Measurements from ENCODE around the gene JCAD.
"Not testable (repeated sequence)": the region's sequence is repeated elsewhere in the genome, so short reads cannot be mapped to it uniquely, and the experiment has no call there.

The JCAD gene

DNA sequence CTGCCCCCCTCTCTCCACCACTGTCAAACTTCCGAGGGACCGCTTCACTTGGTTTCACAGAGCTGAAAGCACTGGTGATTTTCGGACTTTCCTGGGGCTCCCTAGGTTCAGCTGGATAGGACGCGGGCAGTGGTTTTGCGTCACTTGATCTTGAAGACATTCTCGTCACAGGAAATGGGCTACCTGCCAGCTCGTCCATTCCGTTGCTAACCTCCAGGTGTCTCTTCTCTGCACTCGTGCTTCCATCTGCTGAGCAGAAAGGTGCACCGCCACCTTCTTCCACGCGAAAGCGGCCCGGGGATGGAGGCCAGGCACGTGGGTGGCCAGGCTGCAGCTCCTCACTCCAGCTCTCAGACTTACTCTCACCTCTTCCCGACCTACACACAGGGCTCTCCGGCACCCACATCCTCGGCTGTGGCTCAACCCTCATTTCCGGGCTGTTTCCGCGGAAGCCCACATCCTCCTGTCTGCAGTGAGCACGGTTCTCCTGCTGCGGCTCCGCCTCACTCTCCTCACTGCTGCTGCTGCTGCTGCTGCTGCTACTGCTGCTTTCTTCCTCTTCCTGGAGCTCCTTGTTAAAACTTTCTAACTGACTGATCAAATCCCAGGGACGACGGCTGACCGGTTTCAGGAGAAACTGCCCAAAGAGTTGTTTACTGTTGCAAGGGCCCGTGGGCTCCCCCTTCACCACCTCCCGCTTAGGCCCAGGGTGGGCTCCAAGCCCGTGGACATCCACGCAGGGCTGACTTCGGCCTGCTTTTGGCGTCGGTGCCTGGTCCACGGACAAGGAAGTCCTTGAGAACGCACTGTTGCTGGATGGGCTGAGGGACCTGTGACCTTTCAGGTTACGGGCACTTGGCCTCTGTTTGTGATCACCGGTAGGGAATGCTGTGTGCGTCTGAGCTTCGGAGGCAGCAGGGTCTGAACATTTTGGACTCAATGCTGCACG lies 32.1 kb downstream of the JCAD start:
- no peak for DNase-seq (ENCODE audit: low read depth, low spot score)

DNA sequence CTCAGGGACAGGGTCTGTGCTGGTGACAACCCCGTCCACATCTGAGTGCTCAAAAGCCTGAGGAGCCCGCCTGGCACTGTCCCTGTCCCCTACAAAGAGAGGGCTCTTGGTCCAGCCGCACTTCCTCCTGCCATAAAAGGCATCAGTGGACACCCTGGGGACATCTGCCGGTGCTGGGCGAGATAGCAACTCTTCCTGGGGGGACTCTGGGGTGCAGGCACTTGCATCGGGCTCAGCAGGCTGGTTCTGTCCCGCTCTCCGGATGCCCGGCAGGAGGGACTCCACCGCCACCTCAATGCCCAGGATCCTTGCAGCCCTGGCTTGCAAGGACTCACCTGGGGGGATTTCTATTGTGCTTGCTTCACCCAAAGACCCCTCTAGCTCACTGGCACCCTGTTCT lies 32.8 kb downstream of the JCAD start:
- no peak for DNase-seq (ENCODE audit: low read depth, low spot score)

DNA sequence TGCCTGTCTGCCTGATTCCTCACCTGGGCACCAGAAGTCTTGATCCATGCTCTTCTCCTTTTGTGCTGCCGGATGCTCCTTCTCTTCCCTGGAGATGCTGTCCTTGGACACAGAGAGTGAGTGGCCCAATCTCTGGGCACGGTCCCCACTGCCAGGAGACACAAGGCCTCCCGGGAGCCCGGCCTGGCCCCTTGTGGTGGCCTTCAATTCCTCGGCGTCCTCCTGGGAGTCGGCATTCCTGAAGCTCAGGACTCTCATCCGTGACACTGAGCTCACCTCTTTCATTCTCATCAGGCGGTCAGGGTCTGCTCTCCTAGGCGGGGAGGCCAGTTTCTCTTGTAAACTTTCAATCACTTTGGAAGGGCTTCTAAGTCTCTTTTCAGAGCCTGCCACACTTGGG lies 33.3 kb downstream of the JCAD start:
- no peak for DNase-seq (ENCODE audit: low read depth, low spot score)

DNA sequence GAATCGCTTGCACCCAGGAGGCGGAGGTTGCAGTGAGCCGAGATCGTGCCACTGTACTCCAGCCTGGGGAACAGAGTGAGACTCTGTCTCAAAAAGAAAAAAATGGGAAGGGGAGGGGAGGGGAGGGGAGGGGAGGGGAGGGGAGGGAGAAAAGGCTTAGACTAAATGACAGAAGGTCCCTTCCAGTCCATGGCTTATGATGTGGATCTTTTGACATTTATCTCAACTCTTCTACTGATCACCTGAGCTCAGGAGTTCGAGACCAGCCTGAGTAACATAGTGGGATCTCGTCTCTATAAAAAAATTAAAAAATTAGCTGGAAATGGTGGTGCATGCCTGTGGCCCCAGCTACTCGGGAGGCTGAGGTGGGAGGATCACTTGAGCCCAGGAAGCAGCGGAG lies 34.0 kb downstream of the JCAD start:
- not testable (repeated sequence) for DNase-seq (ENCODE audit: low read depth, low spot score)

DNA sequence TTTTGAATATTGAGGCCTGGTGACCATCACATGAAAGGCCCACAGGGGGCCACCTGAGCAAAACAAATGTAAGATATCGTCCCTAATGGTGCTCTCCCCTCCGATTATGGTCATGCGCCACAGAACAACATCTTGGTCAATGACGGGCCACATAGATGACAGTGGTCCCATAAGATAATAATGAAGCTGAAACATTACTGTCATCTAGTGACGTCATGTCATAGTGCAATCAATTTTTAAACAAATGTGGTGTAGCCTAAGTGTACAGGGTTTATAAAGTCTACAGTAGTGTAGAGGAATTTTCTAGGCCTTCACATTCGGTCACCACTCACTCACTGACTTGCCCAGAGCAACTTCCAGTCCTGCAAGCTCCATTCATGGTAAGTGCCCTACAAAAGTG lies 36.8 kb downstream of the JCAD start:
- DNase-seq (ENCODE audit: low read depth, low spot score) = no peak

DNA sequence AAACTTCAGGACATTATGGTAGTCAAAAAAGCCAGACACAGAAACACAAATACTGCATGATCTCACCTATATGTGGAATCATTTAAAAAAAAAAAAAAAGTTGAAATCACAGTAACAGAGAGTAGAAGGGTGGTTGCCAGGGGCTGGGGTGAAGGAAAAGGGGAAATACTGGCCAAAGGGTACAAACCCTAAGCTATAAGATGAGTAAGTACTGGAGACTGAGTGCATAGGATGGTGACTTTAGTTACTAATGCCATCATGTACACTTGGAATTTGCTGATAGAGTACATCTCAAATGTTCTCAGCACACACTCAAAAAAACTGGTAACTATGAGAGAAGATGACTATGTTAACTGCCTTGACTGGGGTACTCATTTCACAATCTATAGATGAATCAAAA lies 39.9 kb downstream of the JCAD start:
- no peak for DNase-seq (ENCODE audit: low read depth, low spot score)

DNA sequence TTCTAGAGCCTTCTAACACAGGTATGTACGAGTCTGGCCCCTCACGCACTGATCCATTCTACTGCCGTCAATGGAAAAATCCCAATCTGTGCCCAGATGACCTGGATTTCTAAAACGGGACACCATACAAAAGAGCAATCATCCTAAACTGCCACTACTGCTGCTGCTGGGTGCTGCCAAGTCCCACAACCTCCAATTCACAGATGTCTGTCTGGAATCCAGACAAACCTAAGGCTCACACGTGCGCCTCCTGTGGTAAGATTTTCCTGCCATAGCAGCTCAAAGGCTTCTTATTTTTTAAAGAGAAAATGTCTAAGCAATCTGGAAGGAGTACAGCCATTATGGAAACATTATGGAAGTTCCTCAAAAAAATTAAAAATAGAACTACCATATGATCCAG lies 40.9 kb downstream of the JCAD start:
- no peak for DNase-seq (ENCODE audit: low read depth, low spot score)

DNA sequence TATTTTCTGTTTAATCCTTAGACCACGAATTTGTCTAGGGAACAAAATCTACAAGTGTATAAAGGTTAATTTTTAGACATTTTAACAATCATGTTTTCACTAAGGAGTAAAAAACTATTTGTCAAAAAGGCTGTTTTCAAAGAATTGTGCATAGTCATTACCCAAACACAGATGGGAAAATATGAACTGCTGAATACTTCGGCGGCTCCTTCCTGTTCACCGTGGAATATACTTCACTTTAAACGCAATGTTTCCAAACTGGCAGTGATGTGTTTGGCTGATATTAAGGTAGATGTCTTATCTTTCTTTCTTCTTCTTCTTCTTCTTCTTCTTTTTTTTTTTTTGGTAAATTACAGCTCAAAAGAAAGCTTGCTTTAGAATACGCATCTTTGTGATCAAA lies 41.4 kb downstream of the JCAD start:
- no peak for DNase-seq (ENCODE audit: low read depth, low spot score)

DNA sequence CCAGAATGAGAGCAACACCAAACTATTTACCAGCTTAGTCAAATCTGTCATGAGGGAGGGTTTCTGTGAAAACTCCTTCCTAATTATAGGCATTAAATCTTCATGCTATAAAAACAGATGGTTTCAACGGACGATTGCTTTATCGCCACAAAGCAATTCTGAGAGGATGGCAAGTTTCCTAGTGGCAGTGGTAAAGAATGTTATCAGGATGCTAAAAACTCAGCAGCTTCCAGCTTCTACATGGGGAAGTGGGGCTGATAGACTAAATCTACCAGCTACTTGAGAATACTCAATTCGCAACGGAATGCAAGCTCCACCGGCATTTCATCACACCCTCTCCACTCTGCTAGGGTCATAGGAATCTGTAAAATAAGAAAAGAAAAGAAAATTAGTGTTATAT lies 41.8 kb downstream of the JCAD start:
- no peak for DNase-seq (ENCODE audit: low read depth, low spot score)

DNA sequence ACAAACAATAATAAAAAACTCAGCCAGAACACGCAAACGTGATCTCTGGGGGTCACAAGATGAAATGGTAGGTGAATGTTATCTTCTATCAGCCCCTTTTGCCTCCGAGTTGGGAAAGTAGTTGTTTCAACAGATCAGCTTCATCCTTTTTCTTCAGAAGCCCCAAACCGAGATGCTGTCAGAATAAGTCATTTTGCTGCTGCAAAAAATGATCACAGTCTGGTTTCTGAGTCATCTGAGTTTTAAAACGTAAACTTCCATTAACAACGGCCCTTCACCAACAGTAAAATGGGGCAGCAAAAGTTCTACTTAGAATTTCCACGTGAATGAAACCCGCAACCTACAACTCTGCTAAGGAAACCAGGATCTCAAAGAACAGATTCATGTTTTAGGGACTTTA lies 44.9 kb downstream of the JCAD start:
- no peak for DNase-seq (ENCODE audit: low read depth, low spot score)

DNA sequence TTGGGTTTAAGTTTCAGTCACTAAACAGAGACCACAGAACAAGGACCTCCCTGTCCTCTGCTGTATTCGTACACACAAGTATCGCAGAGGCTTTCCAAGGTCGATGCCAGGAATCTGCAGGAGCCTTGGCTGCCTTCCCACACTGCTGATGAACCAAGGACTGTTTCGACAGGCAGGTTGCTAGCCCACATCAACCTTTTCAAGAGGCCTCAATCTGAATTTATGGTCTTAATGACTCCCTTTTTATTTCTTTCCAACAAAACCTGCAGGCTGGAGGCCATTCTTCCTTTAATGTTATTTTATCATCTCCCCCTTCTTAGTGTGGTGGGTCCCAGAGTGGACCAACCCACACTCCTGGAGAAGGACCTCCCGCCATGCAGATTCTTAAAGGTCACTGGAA lies 45.6 kb downstream of the JCAD start:
- DNase-seq (ENCODE audit: low read depth, low spot score) = peak; percentile 57

DNA sequence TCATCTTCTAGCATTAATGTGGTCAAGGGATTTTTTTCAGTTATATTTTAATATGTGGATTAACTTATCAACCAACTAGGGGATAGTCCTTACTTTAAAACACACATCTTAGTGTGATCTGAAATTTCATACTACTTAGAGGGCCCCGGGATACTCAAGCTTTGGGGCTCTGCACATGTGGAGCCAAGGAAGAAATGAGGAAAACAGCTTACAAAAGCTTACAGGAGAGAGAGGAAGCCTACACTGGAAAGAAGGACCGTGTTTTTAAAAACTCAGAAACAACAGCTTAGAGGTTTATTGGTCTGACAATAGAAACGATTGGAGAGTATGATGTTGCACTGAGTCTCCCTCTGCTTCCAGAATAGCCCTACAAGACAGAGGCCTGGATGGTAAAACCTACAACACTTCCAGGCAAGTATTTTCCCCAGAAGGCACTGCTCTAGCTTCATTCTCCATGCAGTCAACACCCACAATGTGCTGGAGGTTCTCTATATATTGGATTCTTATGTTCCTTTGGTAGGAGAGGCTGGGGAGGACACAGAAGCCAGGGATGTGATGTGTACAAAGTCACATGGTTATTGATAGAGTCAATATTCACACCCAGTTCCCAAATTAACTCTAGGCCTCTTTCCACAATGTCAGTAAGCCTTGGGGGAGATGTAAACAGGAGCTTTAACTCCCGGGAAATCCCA lies 47.3 kb downstream of the JCAD start:
- DNase-seq (ENCODE audit: low read depth, low spot score) = no peak

DNA sequence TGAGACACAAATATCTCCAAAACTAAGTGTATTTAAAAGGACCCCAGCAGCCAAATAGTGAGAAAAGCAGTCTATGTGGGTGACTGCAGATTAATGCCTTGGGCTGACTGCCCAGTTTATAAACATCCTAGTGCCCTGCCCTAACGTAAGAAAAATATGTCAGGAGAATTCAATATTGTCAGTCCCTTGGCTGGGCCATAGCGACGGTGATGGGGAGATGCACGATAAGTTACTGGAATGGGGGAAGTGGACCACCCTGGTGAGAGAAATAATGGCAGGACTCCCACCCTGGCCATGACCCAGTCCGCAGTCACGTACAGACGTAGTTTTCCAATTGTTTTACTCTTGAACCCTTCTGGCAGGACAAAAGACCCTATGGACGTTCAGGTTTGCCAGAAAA lies 48.0 kb downstream of the JCAD start:
- no peak for DNase-seq (ENCODE audit: low read depth, low spot score)

DNA sequence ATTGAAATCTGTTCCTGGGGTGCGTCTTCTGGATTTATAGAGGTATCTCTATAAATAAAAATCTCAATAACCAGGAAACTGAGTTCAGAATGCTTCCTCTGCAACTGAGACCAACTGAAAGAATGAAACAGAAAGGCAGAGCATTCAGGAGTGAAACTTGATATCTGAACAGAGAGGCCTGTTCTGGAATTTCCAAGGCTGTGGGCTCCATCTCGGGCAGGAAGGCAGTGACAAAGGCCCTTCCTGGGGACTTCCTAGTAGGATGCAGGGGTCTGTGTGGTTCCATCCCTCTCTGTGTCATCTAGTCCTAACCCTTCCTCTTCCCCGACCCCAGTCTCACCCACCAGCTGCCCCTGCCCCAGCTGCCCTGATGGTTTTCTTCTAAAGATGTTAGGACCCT lies 52.0 kb downstream of the JCAD start:
- no peak for DNase-seq (ENCODE audit: low read depth, low spot score)

DNA sequence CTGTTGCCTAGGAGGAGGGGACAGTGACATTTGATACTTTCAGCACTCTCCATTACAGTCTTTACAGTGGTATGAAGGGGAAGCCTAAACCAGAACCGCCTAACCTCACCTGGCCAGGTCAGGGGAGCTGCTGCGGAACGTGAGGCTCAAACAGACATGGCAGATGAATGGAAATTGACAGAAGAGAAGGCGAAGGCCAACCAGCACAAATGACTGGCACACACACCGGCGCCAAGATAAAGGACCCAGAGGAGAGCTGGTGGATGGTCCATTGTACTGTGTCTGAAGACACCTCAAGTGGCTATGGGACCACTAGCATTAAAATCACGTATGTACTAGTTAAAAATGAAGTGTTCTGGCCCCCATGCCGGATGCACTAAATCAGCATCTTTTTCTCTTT lies 53.0 kb downstream of the JCAD start:
- DNase-seq (ENCODE audit: low read depth, low spot score) = no peak

DNA sequence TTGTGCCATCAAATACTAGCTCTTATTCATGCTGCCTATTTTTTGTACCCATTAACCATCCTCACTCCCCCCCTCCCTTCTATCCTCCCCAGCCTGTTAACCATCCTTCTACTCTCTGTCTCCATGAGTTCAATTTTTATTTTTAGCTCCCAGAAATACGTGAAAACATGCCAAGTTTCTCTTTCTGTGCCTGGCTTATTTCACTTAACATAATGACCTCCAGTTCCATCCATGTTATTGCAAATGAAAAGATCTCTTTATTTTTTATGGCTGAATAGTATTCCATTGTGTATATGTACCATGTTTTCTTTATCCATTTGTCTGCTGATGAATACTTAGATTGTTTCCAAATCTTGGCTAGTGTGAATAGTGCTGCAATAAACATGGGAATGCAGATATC lies 54.3 kb downstream of the JCAD start:
- DNase-seq (ENCODE audit: low read depth, low spot score) = not testable (repeated sequence)

DNA sequence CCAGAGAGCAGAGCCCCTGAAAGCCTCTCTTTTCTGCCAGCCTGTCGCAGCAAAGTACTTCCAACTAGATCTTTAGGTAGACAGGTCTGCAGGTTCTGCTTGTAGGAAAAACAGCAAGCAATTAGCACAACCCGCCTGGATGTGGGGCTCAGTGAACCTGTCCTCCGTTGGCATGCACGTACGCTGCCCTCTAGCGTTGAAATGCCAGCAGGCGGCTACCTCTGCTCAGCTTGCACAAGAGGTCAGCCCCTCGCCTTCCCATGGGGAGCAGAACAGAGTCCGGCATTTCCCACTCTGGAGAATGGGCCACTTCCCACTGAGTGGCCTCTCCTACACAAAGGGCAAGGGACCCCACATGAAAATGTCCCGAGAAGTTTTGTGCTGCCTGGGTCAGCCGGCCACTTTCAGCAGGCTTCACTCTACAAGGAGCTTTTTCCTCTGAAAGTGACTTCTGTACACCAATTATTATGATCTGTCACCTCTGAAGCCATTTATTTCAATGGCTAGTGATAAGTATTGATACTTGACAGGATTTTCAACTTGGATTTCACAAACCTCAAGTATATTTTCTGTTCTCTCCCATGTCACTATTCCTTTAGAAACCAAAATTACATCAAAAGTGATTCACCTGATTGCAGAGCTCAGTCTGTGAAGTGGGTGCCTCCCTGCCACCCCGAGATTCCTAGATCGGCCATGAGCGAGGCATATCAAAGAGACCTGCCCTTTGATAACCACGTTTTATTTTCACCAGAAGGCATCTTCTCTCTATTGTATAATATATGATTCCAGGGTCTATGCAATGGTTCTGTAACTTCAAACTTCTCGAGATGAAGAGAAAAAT lies 56.7 kb downstream of the JCAD start:
- peak; percentile 62 for DNase-seq (ENCODE audit: low read depth, low spot score)

DNA sequence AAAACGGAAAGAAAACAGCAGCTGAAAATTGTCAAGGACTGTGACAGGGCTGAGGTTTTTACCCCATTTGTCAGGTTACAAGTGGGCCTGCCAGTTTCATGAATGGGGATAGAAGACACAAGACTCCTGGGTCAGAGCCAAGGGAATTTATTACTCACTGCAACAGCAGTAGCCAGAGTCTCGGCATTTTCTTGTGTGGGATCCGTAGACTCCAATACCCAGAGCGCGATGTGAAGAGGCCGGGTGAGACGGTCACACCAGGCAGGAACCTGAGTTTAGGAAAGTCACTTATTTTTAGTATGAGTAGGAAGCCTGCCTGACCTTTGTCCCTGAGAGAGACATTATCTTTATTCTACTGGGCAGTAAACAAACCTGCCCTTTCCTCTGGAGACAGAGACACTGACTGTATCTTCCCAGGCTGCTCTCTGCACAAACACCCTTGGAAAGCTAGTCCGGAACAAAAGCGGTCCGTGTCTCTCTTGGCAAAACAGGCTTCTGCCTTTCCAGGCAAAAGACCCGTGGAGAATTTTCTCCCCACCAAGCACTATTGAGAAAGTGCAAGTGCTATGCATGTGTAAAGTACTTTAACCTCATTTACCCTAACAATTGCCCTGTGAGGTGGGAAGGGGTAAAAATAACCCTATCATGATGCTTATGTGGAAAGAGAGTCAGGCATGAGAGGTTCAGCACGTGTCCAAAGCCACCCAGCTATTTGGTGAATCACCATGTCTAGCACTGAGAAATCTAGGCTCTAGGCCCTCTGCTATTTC lies 58.4 kb downstream of the JCAD start:
- DNase-seq (ENCODE audit: low read depth, low spot score) = no peak

DNA sequence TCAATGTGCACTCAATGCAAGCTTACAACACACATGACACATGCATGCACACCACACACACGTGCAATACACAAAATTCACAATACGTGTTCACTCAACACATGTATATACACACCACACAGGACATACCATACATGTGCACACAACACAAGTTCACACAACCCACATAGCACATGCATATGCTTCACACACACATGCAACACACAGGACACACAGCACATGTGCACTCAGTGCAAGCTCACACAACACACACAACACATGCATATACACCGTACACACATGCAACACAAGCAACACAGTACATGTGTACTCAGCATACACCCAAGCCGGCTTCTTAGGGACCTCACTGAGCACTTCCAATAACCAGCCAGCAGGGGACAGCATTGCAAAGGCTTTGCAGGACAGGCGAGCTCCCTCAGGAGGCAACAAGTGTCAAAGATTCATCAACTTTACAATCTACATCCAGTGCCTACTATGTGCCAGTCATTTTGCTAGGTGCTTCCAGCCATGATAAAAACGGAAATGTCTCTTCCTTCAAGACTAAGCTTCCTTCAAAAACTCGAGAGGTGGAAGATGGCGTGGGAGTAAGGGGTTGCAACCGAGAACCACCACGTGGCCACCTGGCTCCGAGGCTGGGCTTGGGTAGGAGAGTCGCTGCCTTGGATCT lies 61.1 kb downstream of the JCAD start:
- peak; percentile 80 for DNase-seq (ENCODE audit: low read depth, low spot score)

DNA sequence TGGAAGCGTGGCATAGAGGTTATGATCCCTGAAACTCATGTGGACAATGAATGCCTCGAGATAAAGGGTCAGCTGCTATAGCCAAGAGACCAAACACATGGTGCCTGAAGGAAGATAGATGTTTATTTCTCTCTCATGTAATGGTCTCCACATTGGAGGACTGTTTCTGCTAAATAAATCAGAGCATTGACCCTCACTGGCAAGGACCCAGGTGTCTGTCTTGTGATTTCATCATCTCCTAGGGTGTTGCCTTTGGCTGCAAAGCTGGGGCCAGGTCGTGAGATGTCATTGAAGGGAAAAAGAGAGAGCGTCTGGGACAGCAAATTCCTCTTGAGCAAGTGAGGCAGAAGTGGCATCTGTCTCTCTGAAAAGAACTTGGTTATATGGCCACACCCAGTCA lies 64.6 kb downstream of the JCAD start:
- no peak for DNase-seq (ENCODE audit: low read depth, low spot score)
